Uterus (tissue), 2 donors: ENCODE results near the gene CHCHD3.

Experiments
- CTCF ChIP-seq, 4 experiments: fragments of 200-600 bp in 2 of 4; fragments of 450-650 bp in 2 of 4; sonication (generic) in 2 of 4; IDR thresholded peaks; one replicate each; pipeline ENCODE4 v1.5.1; 2016 to 2019; ENCODE audit warnings: antibody characterized with exemption in 4 of 4, mild to moderate bottlenecking in 2 of 4, moderate library complexity in 1 of 4
- POLR2A ChIP-seq, 2 donors: fragments of 450-650 bp; IDR thresholded peaks; one replicate each; pipeline ENCODE4 v1.6.1; 2016; ENCODE audit warnings: antibody characterized with exemption in 2 of 2, mild to moderate bottlenecking in 1 of 2, moderate library complexity in 1 of 2

GRCh38 chr7:133059263-133059662, 22.6 kb downstream of the CHCHD3 start:
- no peak for TF ChIP-seq CTCF (IDR thresholded peaks at IDR 0.05)
- no peak for TF ChIP-seq POLR2A (IDR thresholded peaks at IDR 0.05)
